ENCODE measurements around the gene ESYT1.

ESYT1 gene

GRCh38 chr12:56128670-56129205 is 671 bp downstream of the ESYT1 start:
- peak in 22 of 56 donors; percentile 8 to 55 (median 31) for DNase-seq

- DNase-seq: peak in 29 of 56 donors; percentile 9 to 50 (median 27)
These were observed 1.3 kb downstream of the ESYT1 start for GRCh38 chr12:56129206-56129941.

- DNase-seq: no peak
These were observed 2.0 kb downstream of the ESYT1 start for GRCh38 chr12:56129942-56130495.

GRCh38 chr12:56130876-56131275 is 2.8 kb downstream of the ESYT1 start:
- no peak for DNase-seq

- DNase-seq: no peak
These were observed 6.8 kb downstream of the ESYT1 start for GRCh38 chr12:56134897-56135296.

- DNase-seq: no peak
These were observed 9.9 kb downstream of the ESYT1 start for GRCh38 chr12:56137853-56138571.

- no peak for DNase-seq
These were observed 14.1 kb downstream of the ESYT1 start for GRCh38 chr12:56141946-56142784.

GRCh38 chr12:56143217-56143616 is 15.2 kb downstream of the ESYT1 start:
- no peak for DNase-seq

GRCh38 chr12:56143870-56144269 is 15.8 kb downstream of the ESYT1 start:
- DNase-seq: peak in 1 of 56 donors; percentile 8

- no peak for DNase-seq
These were observed 17.1 kb downstream of the ESYT1 start for GRCh38 chr12:56145217-56145616.

GRCh38 chr12:56146492-56147460 is 18.7 kb downstream of the ESYT1 start:
- DNase-seq: no peak

GRCh38 chr12:56150563-56150962 is 22.5 kb downstream of the ESYT1 start:
- DNase-seq: no peak

- DNase-seq: peak in 18 of 56 donors; percentile 8 to 67 (median 46)
These were observed 23.6 kb downstream of the ESYT1 start for GRCh38 chr12:56151672-56152131.

- peak; percentile 38 to 95 (median 86) for DNase-seq
These were observed 24.2 kb downstream of the ESYT1 start, which contains the start of gene MYL6B for GRCh38 chr12:56152132-56152755. Gene MYL6B, plus strand, starts transcription at chr12:56152587. Its CDS starts 1,332 bp downstream, at chr12:56153919.

GRCh38 chr12:56152756-56153677 is 24.9 kb downstream of the ESYT1 start:
- peak in 1 of 56 donors; percentile 29 for DNase-seq

- DNase-seq: no peak
These were observed 25.6 kb downstream of the ESYT1 start for GRCh38 chr12:56153678-56154065.

- DNase-seq: no peak
These were observed 26.2 kb downstream of the ESYT1 start for GRCh38 chr12:56154246-56154771.

GRCh38 chr12:56154818-56155217 is 26.8 kb downstream of the ESYT1 start:
- DNase-seq: no peak
